Adrenal gland (tissue), 12 donors: ENCODE data around the gene TCERG1L. TPM values are rescaled to one million over a fixed set of nuclear protein-coding genes. Genes with fewer than 3 reads are reported as not detected.

Experiments used
- DNase-seq, 7 donors: peaks; one replicate each; pipeline ENCODE4 v3.0.0-alpha.2; 2019 to 2020
- H3K27ac ChIP-seq, 5 donors: fragments of 200-600 bp; sonication (generic) in 4 of 5; 1 replicate in 3 of 5; 2 replicates in 2 of 5; pipeline versions ENCODE4 v1.5.1 to v1.8.0; 2016 to 2020; ENCODE audit warnings: mild to moderate bottlenecking in 1 of 5
- H3K27me3 ChIP-seq: fragments of 200-600 bp; 2 replicates; pipeline ENCODE4 v1.8.0; 2021
- H3K36me3 ChIP-seq, 2 donors: fragments of 200-600 bp; replicated peaks in 1 of 2; 1 replicate in 1 of 2; 2 replicates in 1 of 2; pipeline versions ENCODE4 v1.5.1 to v1.8.0; 2018 to 2022
- H3K4me1 ChIP-seq, 2 donors: fragments of 200-600 bp; replicated peaks in 1 of 2; 1 replicate in 1 of 2; 2 replicates in 1 of 2; pipeline versions ENCODE4 v1.5.1 to v1.8.0; 2018 to 2021
- H3K4me3 ChIP-seq, 4 donors: fragments of 200-600 bp; sonication (generic) in 3 of 4; one replicate each; pipeline ENCODE4 v1.5.1; 2016 to 2018
- H3K9me3 ChIP-seq, 3 donors: fragments of 200-600 bp; sonication (generic) in 1 of 3; replicated peaks in 1 of 3; 1 replicate in 2 of 3; 2 replicates in 1 of 3; pipeline versions ENCODE4 v1.5.1 to v1.8.0; 2016 to 2021
- CTCF ChIP-seq, 6 experiments: fragments of 450-650 bp in 4 of 6; fragments of 200-600 bp in 2 of 6; sonication (generic) in 1 of 6; IDR thresholded peaks; 1 replicate in 5 of 6; 2 replicates in 1 of 6; pipeline versions ENCODE4 v1.5.1 to v1.8.0; 2016 to 2021; ENCODE audit warnings: antibody characterized with exemption in 6 of 6, mild to moderate bottlenecking in 2 of 6, moderate library complexity in 1 of 6
- POLR2A ChIP-seq, 2 donors: fragments of 450-650 bp; IDR thresholded peaks; one replicate each; pipeline ENCODE4 v1.6.1; 2017; ENCODE audit warnings: antibody characterized with exemption in 2 of 2, mild to moderate bottlenecking in 2 of 2, moderate library complexity in 1 of 2
- WGBS, 4 donors: extraction: QIAGEN DNeasy Blood & Tissue Kit in 2 of 4; methylation state at CpG; one replicate each; pipeline versions ENCODE4 v1.1.5 to v1.1.7; 2013 to 2017; 5-methylcytosine and 5-hydroxymethylcytosine counted together
- intact Hi-C, 2 donors: fragments of 100-400 bp; cut with DNase I; formaldehyde crosslinking; loops; one replicate each; pipeline versions ENCODE4 v1.14.1 to v1.15.0; 2022 to 2023
- polyA plus RNA-seq, 3 donors: library from polyadenylated mRNA; stranded (reverse); fragments of 200-250 nt in 2 of 3; fragments of 350-450 nt in 1 of 3; fragmentation: Illumina TruSeq in 1 of 3; extraction: RNeasy Lipid Tissue Mini Kit (QIAGEN cat#74804) in 1 of 3; gene quantifications; one replicate each; pipeline ENCODE4 v1.2.3, GENCODE V29; 2013 to 2014
- total RNA-seq, 9 donors: library from RNA; depleted of rRNA in 4 of 9; stranded (reverse); fragments of >200 nt in 4 of 9; fragments of 120-200 nt in 1 of 9; fragmentation: NEBNext Ultra II Directional in 1 of 9; extraction: Animal tissue kit (Norgen Biotek cat#: 25700) in 1 of 9; gene quantifications; one replicate each; pipeline versions ENCODE4 v1.1.0 to v1.2.4, GENCODE V29; 2013 to 2023
- donor health status: healthy with polysubstance abuse.
- donor health status: Bipolar disorder and iron deficiency.
- donor health status: DM: yes; HTN: yes; CAD: no.
- donor health status: DM: no; HTN: no; CAD: no.
- donor health status: DM: no; HTN: no; CAD: no.
- donor health status: DM: yes; HTN: yes; CAD: no.

Gene TCERG1L
- total and polyA plus RNA-seq, 12 donors = 0.17 to 3.4 (median 0.97) TPM

GRCh38 chr10:131160219-131160875 is 151.2 kb downstream of the TCERG1L start:
- Histone ChIP-seq H3K27ac (no peak overlapping the region), H3K27me3 (no peaks in the 10 kb centered on the region), H3K4me3 (no peak overlapping the region), H3K9me3 (no peaks in the 10 kb centered on the region), H3K4me1 (no peaks in the 10 kb centered on the region), H3K36me3 (no peaks in the 10 kb centered on the region)
- 88 to 95% (median 91%) methylated on average over 19 of the region's 19 CpGs for WGBS, 4 donors
- TF ChIP-seq CTCF (IDR thresholded peaks at IDR 0.05) (no peak), POLR2A (IDR thresholded peaks at IDR 0.05) (no peak)
- no peak for DNase-seq
- intact Hi-C loops = no loop called here

GRCh38 chr10:131159771-131160170 is 151.8 kb downstream of the TCERG1L start:
- H3K27ac ChIP-seq = no peak overlapping the region
- no peaks in the 10 kb centered on the region for H3K9me3 ChIP-seq
- H3K4me1 ChIP-seq = no peaks in the 10 kb centered on the region
- WGBS, 4 donors = 75 to 87% (median 85%) methylated on average over 6 to 9 of the region's 9 CpGs
- no peak for DNase-seq
- TF ChIP-seq POLR2A (IDR thresholded peaks at IDR 0.05) (no peak), CTCF (IDR thresholded peaks at IDR 0.05) (no peak)
- no peaks in the 10 kb centered on the region for H3K27me3 ChIP-seq
- H3K4me3 ChIP-seq = no peak overlapping the region
- H3K36me3 ChIP-seq = no peaks in the 10 kb centered on the region
- intact Hi-C loops = no loop called here

- no peak for DNase-seq
- H3K27ac ChIP-seq = no peak overlapping the region
- no peaks in the 10 kb centered on the region for H3K36me3 ChIP-seq
- H3K4me1 ChIP-seq = no peaks in the 10 kb centered on the region
- 77 to 92% (median 84%) methylated on average over 10 to 17 of the region's 17 CpGs for WGBS, 4 donors
- no peaks in the 10 kb centered on the region for H3K27me3 ChIP-seq
- TF ChIP-seq POLR2A (IDR thresholded peaks at IDR 0.05) = no peak
- no peak for TF ChIP-seq CTCF (IDR thresholded peaks at IDR 0.05)
- intact Hi-C loops = no loop called here
- no peaks in the 10 kb centered on the region for H3K9me3 ChIP-seq
- no peak overlapping the region for H3K4me3 ChIP-seq
Measured at GRCh38 chr10:131158695-131159094, 152.8 kb downstream of the TCERG1L start.

DNA sequence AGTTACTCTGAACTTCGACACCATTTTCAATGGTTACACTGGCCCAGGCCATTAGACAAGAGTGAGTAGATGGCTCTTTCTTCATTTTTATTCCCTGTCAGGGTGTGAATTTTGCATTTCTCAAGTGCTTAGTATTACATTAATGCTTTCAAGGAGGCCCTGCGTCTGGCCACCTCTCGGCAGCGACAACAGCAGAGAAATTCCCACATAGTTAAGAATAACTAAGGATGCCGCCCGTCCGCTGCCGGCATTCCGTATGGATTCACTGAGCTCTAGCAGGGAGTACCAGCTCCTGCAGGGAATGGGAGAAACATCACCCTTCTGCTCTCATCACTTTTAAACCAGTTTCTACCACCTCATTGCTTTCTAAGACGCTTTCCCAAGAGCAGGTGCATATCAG is 153.6 kb downstream of the TCERG1L start:
- Histone ChIP-seq H3K9me3 (no peaks in the 10 kb centered on the region), H3K4me1 (no peaks in the 10 kb centered on the region), H3K27ac (no peak overlapping the region), H3K4me3 (no peak overlapping the region), H3K27me3 (no peaks in the 10 kb centered on the region), H3K36me3 (no peaks in the 10 kb centered on the region)
- TF ChIP-seq POLR2A (IDR thresholded peaks at IDR 0.05) (no peak), CTCF (IDR thresholded peaks at IDR 0.05) (no peak)
- intact Hi-C loops = no loop called here
- DNase-seq = no peak
- WGBS, 4 donors = 90 to 96% (median 94%) methylated on average over 10 of the region's 10 CpGs
